ENCODE data around the gene WDR33. TPM values are rescaled to one million over a fixed set of nuclear protein-coding genes. Genes with fewer than 3 reads are reported as not detected.
"Not testable (repeated sequence)": the region's sequence is repeated elsewhere in the genome, so short reads cannot be mapped to it uniquely, and the experiment has no call there.

Gene WDR33
- total and polyA plus RNA-seq, 2 of the 4 experiments (the other 2 are of a cell fraction): 19.6 to 41.2 TPM

DNA sequence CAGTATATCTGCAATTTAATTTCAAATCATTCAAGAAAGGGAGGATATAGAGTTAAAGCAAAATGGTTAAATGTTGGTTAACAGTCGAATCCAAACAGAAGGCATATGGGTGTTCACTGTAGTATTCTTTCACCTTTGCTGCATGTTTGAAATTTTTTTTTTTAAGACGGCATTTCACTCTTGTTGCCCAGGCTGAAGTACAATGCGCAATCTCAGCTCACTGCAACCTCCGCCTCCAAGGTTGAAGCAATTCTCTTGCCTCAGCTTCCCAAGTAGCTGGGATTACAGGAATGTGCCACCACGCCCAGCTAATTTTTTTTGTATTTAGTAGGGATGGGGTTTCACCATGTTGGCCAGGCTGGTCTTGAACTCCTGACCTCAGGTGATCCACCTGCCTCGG, 4.1 kb downstream of the WDR33 start:
- H2AK5ac ChIP-seq (ENCODE audit: low read depth, low read length); H2BK20ac ChIP-seq (ENCODE audit: low read depth, low read length); H3K9me3 ChIP-seq (ENCODE audit: control insufficient read depth, insufficient read depth, low read length); H3K4me3 ChIP-seq (ENCODE audit: insufficient read depth, low read depth, low read length); H3K27ac ChIP-seq (ENCODE audit: insufficient read depth, low read length); H2BK5ac ChIP-seq (ENCODE audit: low read depth, low read length, poor library complexity, severe bottlenecking); H3K14ac ChIP-seq (replicated peaks; ENCODE audit: low read depth, low read length); CTCF ChIA-PET; ATAC-seq (ENCODE audit: low read depth); H3K4ac ChIP-seq (ENCODE audit: low read depth, low read length); DNase-seq; in situ Hi-C loops (cut with MboI; ENCODE audit: low sequenced_read_pairs); H4K91ac ChIP-seq (ENCODE audit: insufficient read depth, low read depth, low read length); BruUV-seq (replicated peaks); H4K8ac ChIP-seq (ENCODE audit: low read depth in 2 of 2, low read length in 2 of 2); H3K4me1 ChIP-seq (ENCODE audit: control insufficient read depth, insufficient read depth, low read length); H3K4me2 ChIP-seq (ENCODE audit: low read depth, low read length); H2BK15ac ChIP-seq (ENCODE audit: low read depth, low read length); H2AK9ac ChIP-seq (replicated peaks; ENCODE audit: low read depth, low read length, poor library complexity); H2BK120ac ChIP-seq (ENCODE audit: low read depth, low read length); H3K9me1 ChIP-seq (ENCODE audit: insufficient read depth, low read length); H3K27me3 ChIP-seq (ENCODE audit: control insufficient read depth, insufficient read depth, low read length); H4K5ac ChIP-seq (ENCODE audit: low read depth, low read length); H3K18ac ChIP-seq (ENCODE audit: low read depth, low read length); H3K9ac ChIP-seq (ENCODE audit: low read depth, low read length); H3K23ac ChIP-seq (ENCODE audit: low read depth, low read length); H2AFZ ChIP-seq (replicated peaks; ENCODE audit: low read length, poor library complexity); H3K36me3 ChIP-seq (ENCODE audit: control insufficient read depth, insufficient read depth, low read length); dilution Hi-C loops (cut with HindIII; ENCODE audit: low sequenced_read_pairs, unreplicated experiment); H3K56ac ChIP-seq (ENCODE audit: extremely low read depth, insufficient read depth, low read length): not testable (repeated sequence)
- Histone ChIP-seq H3K79me1 (ENCODE audit: low read depth in 1 of 2, low read length in 2 of 2) (peaks cover 5 to 50% of the 10 kb centered on the region in 2 experiments; a peak in 3 of 4 replicates), H4K20me1 (ENCODE audit: insufficient read depth, low read length) (peaks cover 68% of the 10 kb centered on the region)
- POLR2A ChIA-PET (ENCODE audit: unreplicated experiment): interaction anchor here (0.5 kb wide), 1 partner anchor 24 kb away, joined by 10 read pairs; no protein-coding TSS in a partner anchor
- intact Hi-C loops (cut with micrococcal nuclease): loop anchor here (5.0 kb wide), 1 partner anchor 35 kb away; no protein-coding TSS in a partner anchor
- no CpG with 5 or more reads among the region's 6 CpGs for WGBS, 2 experiments (ENCODE audit: extremely low coverage in 2 of 2, insufficient read length in 1 of 2)
